RCC 7860 (cell line): ENCODE results near the gene LSM14B.

Experiments
- DNase-seq: peaks from one replicate; pipeline ENCODE4 v3.0.0-alpha.2; 2015; ENCODE audit warnings: low spot score
- FAIRE-seq: peaks from 2 replicates; lab custom pipeline; 2012; peaks lifted over from hg19 to GRCh38; lab: Jason Lieb, UNC

LSM14B gene

DNA sequence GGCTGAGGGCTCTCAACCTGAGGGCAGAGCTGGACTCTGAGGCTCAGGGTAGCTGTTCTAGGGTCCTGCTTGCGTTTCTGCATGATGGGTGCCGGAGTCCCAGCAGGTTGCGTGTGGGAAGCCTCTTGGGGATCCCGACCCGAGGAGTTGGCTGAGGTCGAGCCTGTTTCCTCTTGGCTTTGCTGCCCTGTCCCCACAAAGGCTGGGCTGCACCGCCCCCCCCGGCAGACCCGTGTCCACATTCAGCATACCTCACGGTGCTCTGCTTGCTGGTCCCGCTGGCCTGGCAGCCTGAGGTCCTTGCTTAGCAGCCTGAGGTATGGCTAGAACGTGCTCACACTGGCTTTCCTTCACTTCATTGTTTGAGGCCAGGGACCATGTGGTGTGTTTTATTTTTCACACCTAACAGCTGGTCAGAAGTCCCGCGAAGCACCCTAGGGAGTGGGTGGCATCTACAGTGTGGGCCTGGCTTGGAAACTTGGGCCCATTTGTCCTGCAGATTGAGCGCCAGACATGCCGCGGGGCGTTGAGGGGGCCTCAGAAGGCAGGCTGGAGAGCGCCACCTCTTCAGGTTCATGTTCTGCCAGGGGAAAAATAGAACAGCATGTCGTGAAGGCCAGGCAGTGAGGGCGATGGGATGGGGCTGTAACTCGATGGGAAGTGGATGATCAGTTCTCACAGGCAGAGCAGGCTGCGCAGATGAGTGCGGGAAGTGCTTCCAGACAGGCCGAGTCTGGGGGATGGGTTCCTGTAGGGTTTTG, 9.5 kb downstream of the LSM14B start:
- DNase-seq = no peak
- no peak for FAIRE-seq

DNA sequence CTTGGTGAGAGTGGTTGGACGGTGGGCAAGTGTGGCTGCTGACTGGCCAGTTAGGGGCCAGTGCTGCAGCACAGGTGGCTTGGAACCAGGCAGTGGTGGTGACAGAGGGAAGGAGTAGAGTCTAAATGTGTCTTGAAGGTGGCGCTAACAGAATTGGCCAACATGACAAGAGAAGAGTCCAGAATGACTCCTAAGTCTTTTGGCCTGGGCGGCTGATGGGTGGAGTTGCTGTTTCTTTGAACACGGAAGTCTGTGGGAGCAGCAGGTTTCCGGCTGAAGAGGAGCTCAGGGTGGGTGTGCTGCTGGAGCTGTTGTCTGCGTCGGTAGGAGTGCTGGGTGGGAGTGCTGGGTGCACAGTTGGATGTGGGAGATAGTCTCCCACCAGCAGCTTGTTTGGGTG, 10.1 kb downstream of the LSM14B start:
- DNase-seq = no peak
- no peak for FAIRE-seq

DNA sequence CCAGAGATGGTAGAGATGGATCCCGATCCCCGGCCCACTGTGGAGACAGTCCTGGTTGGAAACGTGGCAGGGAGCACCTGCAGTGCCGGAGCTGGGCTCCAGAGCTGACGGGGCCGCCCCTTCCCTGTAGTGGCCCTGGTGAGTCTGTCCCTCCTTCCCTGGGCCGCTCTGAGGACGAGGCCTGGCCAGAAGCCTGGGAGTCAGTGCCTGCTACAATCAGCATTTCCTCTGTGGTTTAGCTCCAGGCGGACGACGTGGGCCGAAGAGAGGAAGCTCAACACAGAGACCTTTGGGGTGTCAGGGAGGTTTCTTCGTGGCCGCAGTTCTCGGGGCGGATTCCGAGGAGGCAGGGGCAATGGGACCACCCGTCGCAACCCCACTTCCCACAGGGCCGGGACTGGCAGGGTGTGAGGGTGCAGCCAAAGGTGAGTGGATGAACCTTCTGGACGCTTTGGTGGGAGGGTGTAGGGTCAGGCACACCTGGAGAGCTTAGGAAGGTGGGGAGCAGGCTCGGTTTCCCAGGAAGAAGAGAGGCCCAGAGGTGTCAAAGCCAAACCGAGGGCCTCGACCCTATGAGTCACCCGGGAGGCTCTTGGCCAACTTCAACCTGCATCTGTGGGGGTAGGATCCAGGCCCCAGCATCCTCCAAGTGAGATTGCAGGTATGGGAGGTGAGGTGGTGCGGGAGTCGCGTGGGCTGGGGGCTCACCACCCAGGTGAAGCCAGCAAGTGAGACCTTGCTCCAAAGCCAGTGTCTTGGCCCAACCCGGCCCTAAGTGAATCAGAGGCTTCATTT, 11.0 kb downstream of the LSM14B start:
- no peak for FAIRE-seq
- DNase-seq = no peak

DNA sequence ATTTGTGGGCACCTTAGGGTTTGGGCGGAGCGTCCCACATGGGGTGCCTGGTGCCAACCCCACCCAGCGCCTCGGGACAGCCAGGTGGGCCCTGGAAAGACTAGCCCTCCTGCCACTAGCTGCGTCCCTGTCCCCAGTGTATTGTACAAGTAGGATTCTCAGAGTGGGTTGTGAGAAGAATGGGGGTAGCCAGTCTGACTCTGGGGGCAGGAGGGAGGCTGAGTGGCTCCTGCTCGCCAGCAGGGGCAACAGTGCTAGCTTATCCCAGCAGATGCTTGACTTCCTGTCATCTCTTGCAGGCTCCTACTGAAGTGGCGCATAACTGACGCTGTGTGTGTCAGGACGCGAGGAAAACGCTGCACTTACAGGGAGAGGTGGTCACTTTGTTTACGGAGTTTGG, 11.6 kb downstream of the LSM14B start:
- FAIRE-seq = no peak
- DNase-seq = no peak

DNA sequence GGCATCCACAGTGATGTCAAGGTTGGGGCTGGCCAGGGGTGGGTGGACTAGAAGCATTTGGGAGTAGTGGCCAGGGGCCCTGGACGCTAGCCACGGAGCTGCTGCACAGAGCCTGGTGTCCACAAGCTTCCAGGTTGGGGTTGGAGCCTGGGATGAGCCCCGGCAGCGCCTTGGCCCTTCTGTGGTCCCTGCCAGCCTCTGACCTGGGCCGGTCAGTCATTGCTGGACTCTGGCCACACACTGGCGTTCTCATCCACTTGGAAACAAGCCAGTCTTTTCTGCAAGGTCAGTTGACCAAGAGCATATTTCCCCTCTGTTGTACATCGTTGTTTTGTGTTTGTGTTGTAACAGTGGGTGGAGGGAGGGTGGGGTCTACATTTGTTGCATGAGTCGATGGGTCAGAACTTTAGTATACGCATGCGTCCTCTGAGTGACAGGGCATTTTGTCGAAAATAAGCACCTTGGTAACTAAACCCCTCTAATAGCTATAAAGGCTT, 12.5 kb downstream of the LSM14B start:
- FAIRE-seq = no peak
- DNase-seq = no peak

DNA sequence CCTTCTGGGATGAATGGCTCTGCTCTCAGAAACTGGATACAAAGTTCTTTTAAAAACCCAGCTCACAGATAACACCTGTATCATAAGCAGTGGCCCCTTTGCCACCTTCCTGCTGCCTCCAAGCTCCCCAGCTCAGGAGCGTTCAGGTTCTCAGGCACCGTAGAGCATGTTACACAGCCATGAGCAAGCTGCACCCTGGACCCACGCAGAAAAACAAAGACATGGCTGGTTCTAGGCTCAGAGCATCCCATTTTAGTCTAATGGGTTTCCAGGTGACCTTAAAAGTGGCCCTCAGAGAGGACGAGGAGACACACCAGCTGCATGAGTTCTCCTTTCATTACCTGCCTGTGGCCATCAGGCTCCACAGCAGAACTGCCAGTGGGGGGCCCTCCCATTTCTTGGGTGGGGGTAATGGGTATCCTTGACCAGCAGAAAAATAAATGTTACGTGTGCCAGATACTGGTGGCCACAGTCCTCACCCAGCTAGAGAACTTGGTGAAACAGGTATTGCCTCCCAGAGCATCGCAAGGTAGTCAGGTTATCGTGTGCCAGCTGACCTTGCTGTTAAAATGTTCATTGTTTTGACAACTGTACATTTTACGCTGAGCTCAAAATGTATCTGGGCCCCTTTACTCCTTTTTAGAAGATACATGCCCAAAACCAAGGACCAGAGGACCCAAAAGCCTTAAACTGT, 13.4 kb downstream of the LSM14B start:
- FAIRE-seq = no peak
- no peak for DNase-seq

DNA sequence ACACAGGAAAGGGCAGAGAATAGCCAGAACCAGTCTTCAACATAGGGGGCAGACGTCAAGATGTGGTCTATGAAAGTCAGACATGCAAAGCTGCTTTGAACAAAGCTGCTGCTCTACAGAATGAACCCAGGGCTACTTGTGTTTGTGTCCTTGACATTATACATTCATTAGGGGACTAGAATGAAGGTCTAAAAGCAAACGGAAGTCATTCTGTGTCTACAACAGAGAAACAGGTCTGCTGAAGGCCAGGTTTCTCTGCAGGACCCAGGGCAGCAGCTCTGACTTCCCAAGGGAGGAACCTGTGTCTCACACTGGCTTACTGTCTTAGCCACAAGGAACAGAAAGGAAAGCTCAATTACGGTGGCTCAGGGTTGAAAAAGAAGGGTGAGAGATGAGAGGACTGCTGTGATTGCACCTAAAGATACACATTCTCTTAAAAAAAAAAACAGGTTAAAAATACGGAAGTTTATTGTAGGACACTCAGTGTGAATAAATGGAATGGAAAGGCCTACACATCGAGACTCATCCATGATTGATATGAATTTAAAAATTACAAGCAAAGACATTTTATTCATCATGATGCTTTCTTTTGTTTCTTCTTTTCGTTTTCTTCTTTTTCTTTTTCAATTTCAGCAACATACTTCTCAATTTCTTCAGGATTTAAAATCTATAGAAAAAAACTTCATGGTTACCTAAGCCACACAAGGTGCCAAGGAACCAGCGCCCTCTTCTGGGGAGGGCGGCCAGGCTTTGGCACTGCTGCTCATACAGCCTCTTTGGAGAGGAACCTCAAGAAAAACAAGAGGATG, 14.2 kb downstream of the LSM14B start:
- FAIRE-seq (no peak), DNase-seq (no peak)

DNA sequence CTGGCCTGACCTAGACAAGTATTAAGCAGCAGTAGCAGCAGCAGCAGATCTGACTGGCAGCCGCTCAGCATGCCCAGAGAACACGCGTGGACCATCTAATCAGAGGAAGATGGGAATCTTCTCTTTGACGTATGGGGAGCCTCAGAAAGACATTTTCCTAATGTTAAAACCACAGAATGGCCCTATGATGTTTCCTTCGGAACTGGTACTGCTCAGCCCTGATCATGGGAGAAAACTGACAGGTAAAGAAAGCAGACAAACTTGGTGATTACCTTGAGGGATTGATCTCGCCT, 14.8 kb downstream of the LSM14B start:
- no peak for FAIRE-seq
- DNase-seq = no peak

DNA sequence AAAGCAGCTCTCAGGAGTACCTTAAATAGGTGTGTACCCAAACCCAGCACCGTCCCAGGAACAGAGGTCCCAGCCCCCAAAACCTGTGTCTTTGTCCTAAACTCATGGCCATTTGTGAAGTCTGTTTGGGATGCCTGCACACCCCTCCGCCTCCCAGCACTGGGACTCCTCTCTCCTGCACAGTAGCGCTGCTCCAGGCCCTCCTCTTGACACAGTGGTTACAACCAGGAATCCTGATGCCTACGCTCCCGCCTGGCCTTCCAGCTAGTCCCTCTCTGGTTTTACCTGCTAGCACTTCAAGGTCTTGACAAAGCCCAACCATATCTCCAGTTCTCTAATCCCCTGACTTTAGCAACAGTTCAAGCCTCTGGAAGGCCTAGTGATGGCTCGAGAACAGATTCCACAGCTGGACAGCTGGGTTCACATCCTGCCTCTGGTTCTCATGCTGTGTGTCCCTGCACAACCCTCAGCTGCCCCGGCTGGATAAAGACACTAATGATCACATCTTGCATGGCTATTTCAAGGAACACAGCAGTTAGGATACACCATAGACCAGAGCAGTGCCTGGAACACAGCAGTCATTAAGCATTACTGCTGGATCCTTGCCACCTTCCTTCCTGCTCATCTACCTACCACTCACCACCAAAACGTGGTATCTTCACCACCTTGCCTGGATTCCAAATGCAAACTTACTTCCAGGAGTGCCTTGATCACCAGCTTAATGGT, 15.4 kb downstream of the LSM14B start:
- FAIRE-seq = no peak
- DNase-seq = no peak

DNA sequence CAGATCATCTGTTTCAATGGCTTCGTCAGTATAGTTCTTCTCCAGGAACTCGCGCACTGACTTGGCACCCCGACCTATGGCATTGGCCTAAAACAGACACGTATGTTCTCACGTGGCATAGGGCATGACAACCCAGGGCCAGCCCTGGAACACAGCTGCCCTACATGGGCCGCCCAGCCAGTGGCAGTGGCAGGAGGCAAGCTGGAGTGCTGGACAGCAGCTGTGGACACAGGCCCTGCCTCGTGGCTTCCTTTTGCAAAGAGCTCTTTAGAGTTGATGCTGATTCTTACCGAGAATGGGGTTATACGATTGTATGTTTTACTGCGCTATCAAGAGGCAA, 15.9 kb downstream of the LSM14B start:
- DNase-seq (no peak), FAIRE-seq (no peak)

DNA sequence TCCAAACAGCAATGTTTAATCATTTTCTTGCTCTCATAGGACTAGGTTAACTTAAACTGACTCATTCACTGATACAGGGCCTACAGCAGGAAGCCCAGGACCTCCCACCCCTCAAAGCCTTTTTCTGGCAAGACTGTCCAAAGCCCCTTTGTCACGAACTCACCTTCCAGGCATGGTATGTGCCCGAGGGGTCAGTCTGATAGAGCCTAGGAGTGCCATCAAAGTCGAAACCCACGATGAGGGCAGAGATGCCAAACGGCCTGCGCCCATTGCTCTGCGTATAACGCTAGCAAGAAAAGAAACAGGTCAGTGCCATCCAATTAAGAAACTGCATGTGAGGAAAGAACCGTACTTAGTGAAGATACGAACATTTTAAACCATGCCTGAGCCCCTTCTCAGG, 16.6 kb downstream of the LSM14B start:
- FAIRE-seq (no peak), DNase-seq (no peak)

DNA sequence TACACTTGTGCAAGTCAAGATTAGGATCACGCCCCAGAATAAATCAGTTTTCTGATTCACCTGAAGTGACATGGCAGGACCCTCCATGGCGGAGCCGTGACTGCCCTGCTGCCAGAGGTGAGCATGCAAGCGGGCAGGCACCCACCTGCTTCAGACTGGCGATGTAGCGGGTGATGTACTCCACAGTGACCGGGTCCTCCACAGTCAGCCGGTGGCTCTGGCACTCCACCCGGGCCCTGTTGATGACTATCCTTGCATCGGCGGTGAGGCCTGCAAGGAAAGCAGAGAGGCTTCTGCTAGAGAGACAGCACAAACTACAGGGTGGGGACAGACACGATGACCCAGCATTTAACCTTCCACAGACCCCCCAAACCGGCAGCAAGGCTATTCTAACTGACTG, 17.4 kb downstream of the LSM14B start:
- no peak for DNase-seq
- FAIRE-seq = no peak

DNA sequence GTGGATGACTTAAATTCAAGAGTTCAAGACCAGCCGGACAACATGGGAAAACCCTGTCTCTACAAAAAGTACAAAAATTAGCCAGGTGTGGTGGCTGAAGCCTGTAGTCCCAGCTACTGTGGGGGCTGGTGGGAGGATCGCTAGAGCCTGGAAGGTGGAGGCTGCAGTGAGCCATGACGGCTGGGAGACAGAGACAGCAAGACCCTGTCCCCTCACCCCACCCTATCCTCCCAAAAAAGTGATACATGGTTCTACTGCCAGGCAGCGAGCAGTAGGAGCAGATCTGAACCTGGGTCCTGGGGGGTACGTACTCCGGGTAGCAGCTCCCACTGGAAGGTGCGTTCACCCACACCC, 18.7 kb downstream of the LSM14B start:
- FAIRE-seq (no peak), DNase-seq (no peak)

DNA sequence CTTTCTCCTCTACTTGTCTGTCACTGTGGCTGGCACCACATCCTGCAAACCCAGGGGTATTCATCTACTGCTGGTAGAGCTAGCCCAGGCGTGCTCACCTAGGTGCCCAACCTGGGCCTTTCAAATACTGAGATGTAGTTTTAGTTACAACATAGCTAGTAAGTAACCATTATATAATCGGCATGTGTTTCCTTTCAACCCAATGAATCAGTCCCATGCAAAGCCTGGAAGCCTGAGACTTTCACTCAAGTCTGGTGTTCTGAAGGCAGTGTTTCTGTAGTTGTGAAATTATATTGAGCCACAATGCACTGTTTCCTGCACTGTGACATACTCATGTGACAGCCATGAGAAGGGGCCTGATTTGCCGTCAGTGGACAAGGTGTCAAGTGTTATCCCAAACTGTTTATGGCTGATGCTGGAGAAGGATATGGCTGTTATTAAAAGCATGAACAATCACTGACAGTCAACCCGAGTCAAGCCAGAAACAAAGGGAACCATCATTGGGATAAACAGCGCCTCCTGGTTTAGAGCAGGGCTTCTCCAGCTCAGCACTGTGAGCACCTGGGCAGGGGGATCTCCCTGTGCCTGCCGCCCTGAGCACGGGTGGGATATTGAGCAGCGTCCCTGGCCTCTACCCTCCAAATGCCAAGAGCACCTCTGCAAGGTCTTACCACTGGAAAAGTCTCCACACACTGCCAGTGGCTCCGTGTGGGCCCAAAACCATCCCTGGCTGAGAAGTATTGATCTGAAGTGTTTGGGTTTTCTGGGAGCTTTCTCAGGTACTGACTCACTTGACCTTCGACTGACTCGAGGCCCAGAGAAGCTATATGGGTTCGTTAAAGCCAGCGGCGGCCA, 19.3 kb downstream of the LSM14B start:
- FAIRE-seq (no peak), DNase-seq (no peak)

DNA sequence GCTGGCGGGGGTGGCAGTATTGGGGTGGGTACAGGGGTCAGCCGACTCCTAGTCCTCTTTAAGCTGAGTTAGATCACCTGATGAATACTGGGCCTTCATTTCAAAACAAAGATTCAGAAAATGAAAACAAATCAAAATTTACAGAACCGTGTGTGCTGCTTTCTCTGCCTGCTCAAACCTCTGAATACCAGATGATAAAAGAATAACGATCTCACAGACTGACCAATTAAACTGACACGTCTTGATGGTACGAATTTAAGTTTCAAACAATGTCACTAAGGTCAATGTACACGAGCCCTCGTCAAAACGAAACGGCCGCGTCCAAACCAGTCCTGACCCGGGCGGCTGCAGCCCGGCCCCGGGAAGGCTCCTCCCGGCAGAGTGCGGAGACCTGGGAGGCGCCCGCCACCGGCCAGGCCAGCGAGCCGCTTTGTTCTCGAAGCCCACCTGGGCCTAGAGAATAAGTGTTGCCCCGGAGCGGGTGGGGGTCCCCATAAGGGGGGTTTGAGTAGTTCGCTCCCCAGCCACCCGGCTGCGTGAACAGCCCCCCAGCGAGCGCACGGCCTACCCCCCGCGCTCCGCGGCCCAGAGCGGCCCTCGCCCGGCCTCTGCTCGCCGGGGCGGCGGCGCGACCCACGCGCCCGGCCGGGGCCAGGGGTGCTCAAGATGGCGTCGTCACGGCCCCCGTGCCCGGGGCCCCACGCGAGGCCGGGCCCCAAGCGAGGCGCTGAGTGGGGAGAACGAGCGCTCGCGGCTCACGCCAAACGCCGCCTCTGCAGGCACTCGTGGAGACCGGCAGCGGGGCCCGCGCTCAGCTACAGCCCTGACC, 20.2 kb downstream of the LSM14B start:
- no peak for FAIRE-seq
- DNase-seq = no peak

DNA sequence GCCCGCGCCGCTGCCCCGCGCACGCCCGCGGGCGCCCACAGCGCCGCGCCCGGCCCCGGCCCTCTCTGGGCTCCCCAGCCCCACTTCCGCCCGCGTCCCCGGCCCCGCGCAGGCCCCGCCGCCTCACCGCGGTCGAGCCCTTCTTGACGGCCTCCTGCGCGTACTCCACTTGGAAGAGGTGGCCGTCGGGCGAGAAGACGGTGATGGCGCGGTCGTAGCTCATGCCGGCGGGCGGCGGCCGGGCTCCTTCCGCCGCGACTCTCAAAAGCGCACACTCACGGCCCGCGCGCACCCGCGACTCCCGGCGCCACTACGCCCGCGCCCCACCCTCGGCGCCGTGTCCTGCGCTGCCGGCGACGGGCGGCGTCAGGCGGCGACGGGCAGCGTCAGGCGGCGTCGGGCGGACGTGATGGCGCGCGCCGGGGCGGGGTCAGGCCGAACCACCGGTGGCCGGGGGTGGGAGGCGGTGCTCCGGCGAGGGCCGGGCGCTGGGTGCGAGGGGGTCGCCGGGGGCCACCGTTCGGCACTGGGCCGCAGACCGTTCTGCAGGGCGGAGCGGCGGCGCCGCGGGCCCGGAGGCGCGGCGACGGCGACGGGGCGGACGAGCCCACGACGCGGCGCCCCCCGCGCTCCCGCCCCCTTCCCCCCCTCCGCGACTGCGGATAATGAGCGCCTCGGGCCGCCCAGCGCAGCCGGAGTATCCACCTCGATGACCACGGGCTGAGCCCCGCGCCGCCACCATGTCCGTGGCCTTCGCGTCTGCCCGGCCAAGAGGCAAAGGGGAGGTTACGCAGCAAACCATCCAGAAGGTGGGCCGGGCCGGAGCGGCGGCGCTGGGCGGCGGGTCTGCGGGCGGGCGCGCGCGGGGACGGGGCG, 21.0 kb downstream of the LSM14B start, which contains the start of the genes PSMA7 and SS18L1:
Gene PSMA7, minus strand, starts transcription at position 314 of the 876 bp plus-strand sequence. Its CDS starts 91 bp downstream, at position 223.
Gene SS18L1, plus strand, starts transcription at position 689 of the 876 bp plus-strand sequence. Its CDS starts 52 bp downstream, at position 741.
- DNase-seq (peak; percentile 78), FAIRE-seq (no peak)

DNA sequence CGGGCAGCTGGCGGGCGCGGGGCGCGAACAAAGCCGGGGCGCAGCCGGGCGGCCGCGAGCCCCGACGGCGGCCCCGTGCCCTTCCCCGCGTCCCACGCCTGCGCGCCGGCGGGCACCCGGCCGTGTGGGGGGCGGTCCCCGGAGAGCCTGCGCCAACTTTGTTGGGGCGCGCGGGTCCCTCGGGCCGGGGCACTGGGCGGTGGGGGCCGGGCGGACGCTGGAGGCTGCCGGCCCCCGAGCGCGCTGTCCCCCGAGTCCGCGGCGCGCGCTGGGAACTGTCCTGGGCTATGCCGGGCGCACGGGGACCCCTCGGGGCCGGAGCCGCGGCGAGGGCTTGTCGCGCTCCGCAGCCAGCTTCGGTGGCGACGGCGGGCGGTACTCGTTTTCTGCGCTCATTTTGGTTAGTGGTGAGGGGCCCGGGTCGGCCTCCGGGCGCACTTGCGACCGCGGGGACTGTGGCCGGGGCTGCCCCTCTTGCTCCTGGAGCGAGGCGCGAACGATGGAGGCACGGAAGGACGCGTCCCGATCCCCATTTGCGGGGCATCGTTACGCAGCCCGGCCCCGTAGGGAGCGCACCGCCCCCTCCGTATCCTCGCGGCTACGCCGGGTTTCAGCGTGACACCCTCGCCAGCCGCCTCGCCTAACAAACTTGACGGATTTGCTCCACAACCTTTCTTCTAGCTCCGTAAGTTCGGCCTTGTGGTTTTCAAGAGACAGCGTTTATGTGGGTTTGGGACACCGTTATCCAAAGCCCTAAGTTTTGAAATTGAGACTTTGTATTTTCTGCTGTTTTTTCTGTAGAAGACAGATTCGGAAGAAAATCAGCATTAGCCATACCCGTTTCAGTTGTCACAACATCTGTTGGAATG, 21.9 kb downstream of the LSM14B start:
- no peak for FAIRE-seq

More for the DNA sequence above, 21.9 kb downstream of the LSM14B start:
- no peak for DNase-seq
